Smooth muscle cell of the coronary artery (primary cell): ENCODE results near the gene EPHA2. TPM values are rescaled to one million over a fixed set of nuclear protein-coding genes. Genes with fewer than 3 reads are reported as not detected.

ENCODE experiments used
- total RNA-seq: library from RNA; depleted of rRNA; stranded (reverse); fragments of >200 nt; gene quantifications from 2 replicates; pipeline ENCODE4 v1.2.3, GENCODE V29; 2014; ENCODE audit warnings: low replicate concordance

The EPHA2 gene
- total RNA-seq: 13.0 and 66.0 TPM in 2 replicates

DNA sequence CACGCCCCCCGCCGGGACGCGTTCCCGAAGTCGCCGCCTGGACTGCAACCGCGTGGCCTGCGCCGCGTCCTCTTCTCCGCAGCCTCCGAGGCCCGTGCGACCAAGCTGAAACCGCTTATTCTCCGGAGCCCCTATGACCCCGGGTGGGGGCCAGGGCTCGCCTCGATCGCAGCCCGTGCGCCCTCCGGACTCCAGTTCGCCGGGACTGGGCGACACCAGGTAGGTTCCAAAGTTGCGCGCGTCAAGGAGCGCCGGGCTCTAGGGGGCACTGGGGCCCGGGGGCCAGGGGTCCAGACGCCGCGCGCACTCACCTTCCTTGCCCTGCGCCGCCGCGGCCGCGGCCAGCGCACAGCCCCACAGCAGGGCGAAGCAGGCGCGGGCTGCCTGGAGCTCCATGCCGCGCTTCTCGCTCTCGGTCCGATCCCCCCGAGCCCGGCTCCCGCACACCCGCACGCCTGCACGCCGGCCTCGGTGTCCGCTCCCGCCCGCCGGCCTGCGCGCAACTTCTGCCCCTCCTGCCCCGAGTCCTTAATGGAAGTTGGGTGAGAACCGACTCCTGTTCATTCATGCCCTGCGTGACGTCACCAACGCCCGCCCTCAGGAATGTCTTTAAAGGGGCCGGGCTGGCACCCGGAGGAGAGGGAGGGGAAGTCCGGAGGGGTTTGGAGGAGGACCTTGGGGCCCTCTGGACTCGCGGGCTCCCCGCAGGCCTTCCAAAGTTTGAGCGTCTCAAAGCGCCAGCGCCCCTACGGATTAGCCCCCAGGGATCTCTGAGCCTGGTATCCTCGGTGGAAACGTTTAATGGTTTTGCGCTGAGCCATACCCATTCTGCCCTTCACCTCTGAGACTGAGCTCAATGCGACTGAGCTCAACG, at the start of gene EPHA2:
EPHA2 (minus strand) TSS at position 533 of the 874 bp plus-strand sequence; CDS start at position 396, 137 bp downstream.

Other genes starting within 250 kb of the EPHA2 start
- gene ZBTB17, start 180.0 kb downstream of the EPHA2 start, total RNA-seq: 39.5 and 76.3 TPM in 2 replicates
- not detected in 2 replicates for gene SRARP, start 151.8 kb downstream of the EPHA2 start, total RNA-seq
- 2.5 and 5.1 TPM in 2 replicates for gene HSPB7, start 138.0 kb downstream of the EPHA2 start, total RNA-seq
- gene CLCNKA, start 134.0 kb downstream of the EPHA2 start, total RNA-seq: 0.08 and 0.35 TPM in 2 replicates
- 0.08 TPM in 1 of 2 replicates, not detected in the other for gene CLCNKB, start 112.3 kb downstream of the EPHA2 start, total RNA-seq
- gene FAM131C, start 82.4 kb downstream of the EPHA2 start, total RNA-seq: 0.08 TPM in 1 of 2 replicates, not detected in the other
- 4.3 and 5.5 TPM in 2 replicates for gene ARHGEF19, start 56.6 kb upstream of the EPHA2 start, total RNA-seq
- 9.0 and 10.9 TPM in 2 replicates for gene CPLANE2, start 81.1 kb upstream of the EPHA2 start, total RNA-seq
- 7.6 and 8.4 TPM in 2 replicates for gene FBXO42, start 196.4 kb upstream of the EPHA2 start, total RNA-seq
- gene SZRD1, start 211.2 kb upstream of the EPHA2 start, total RNA-seq: 10.9 and 27.5 TPM in 2 replicates